Liver (tissue), 9 donors: ENCODE data around the gene CAMK1D. TPM values are rescaled to one million over a fixed set of nuclear protein-coding genes. Genes with fewer than 3 reads are reported as not detected.
A peak's percentile ranks its signal among the peaks of the same experiment; 100 is the strongest.

Experiments used
- DNase-seq: peaks from one replicate; pipeline ENCODE4 v3.0.0-alpha.2; 2017; ENCODE audit warnings: low spot score
- H3K27ac ChIP-seq, 2 donors: one replicate each; pipeline ENCODE4 v1.7.0; 2013; ENCODE audit warnings: inconsistent platforms in 2 of 2, low read length in 2 of 2, control low read depth in 1 of 2, low read depth in 1 of 2, mild to moderate bottlenecking in 1 of 2
- H3K27me3 ChIP-seq, 4 donors: one replicate each; pipeline versions ENCODE4 v1.6.1 to v1.7.0; 2013; ENCODE audit warnings: low read length in 3 of 4, inconsistent platforms in 1 of 4, mild to moderate bottlenecking in 1 of 4, moderate library complexity in 1 of 4; ENCODE audit not compliant: control insufficient read depth in 4 of 4, insufficient read depth in 4 of 4
- H3K36me3 ChIP-seq, 4 donors: one replicate each; pipeline versions ENCODE4 v1.6.1 to v1.7.0; 2013; ENCODE audit warnings: low read length in 3 of 4, mild to moderate bottlenecking in 3 of 4, low read depth in 1 of 4, moderate library complexity in 1 of 4; ENCODE audit not compliant: control insufficient read depth in 4 of 4, insufficient read depth in 3 of 4
- H3K4me1 ChIP-seq, 4 donors: one replicate each; pipeline versions ENCODE4 v1.6.1 to v1.7.0; 2013; ENCODE audit warnings: low read length in 3 of 4, mild to moderate bottlenecking in 3 of 4, moderate library complexity in 1 of 4; ENCODE audit not compliant: control insufficient read depth in 4 of 4, insufficient read depth in 4 of 4
- H3K4me3 ChIP-seq, 3 donors: one replicate each; pipeline versions ENCODE4 v1.6.1 to v1.7.0; 2013; ENCODE audit warnings: low read length in 3 of 3, control low read depth in 1 of 3, low read depth in 1 of 3, mild to moderate bottlenecking in 1 of 3
- H3K9ac ChIP-seq, 2 donors: one replicate each; pipeline ENCODE4 v1.7.0; 2013; ENCODE audit warnings: low read length in 2 of 2, mild to moderate bottlenecking in 2 of 2, moderate library complexity in 2 of 2, control low read depth in 1 of 2, low read depth in 1 of 2
- H3K9me3 ChIP-seq, 4 donors: one replicate each; pipeline versions ENCODE4 v1.6.1 to v1.7.0; 2013; ENCODE audit warnings: low read length in 3 of 4; ENCODE audit not compliant: control insufficient read depth in 4 of 4
- EGR1 ChIP-seq, 2 donors: IDR thresholded peaks; 2 replicates each; pipeline ENCODE4 v1.6.1; 2016 to 2018; ENCODE audit warnings: antibody characterized with exemption in 2 of 2, low read depth in 2 of 2
- FOXA1 ChIP-seq: IDR thresholded peaks from 2 replicates; pipeline ENCODE4 v1.6.1; 2016; ENCODE audit warnings: antibody characterized with exemption
- FOXA2 ChIP-seq: IDR thresholded peaks from 2 replicates; pipeline ENCODE4 v1.6.1; 2016; ENCODE audit warnings: antibody characterized with exemption
- GABPA ChIP-seq, 2 donors: IDR thresholded peaks in 1 of 2; conservative IDR thresholded peaks in 1 of 2; 2 replicates each; pipeline ENCODE4 v1.6.1; 2016; ENCODE audit warnings: antibody characterized with exemption in 2 of 2, mild to moderate bottlenecking in 1 of 2, moderate library complexity in 1 of 2
- HNF4A ChIP-seq, 2 donors: conservative IDR thresholded peaks; 2 replicates each; pipeline ENCODE4 v1.6.1; 2016; ENCODE audit warnings: antibody characterized with exemption in 2 of 2, mild to moderate bottlenecking in 2 of 2
- HNF4G ChIP-seq: IDR thresholded peaks from 2 replicates; pipeline ENCODE4 v1.6.1; 2016; ENCODE audit warnings: antibody characterized with exemption
- JUND ChIP-seq, 2 donors: IDR thresholded peaks; 2 replicates each; pipeline ENCODE4 v1.6.1; 2016; ENCODE audit warnings: antibody characterized with exemption in 2 of 2
- NR2F2 ChIP-seq: IDR thresholded peaks from 2 replicates; pipeline ENCODE4 v1.6.1; 2016; ENCODE audit warnings: antibody characterized with exemption
- RAD21 ChIP-seq, 2 donors: IDR thresholded peaks; 2 replicates each; pipeline ENCODE4 v1.6.1; 2016; ENCODE audit warnings: antibody characterized with exemption in 2 of 2, mild to moderate bottlenecking in 2 of 2
- REST ChIP-seq: IDR thresholded peaks from 2 replicates; pipeline ENCODE4 v1.6.1; 2016; ENCODE audit warnings: antibody characterized with exemption, mild to moderate bottlenecking
- RXRA ChIP-seq, 2 donors: IDR thresholded peaks; 2 replicates each; pipeline ENCODE4 v1.6.1; 2017 to 2018; ENCODE audit warnings: antibody characterized with exemption in 2 of 2, mild to moderate bottlenecking in 1 of 2
- SP1 ChIP-seq: IDR thresholded peaks from 2 replicates; pipeline ENCODE4 v1.6.1; 2018; ENCODE audit warnings: antibody characterized with exemption, mild to moderate bottlenecking
- TAF1 ChIP-seq: conservative IDR thresholded peaks from 2 replicates; pipeline ENCODE4 v1.6.1; 2016; ENCODE audit warnings: antibody characterized with exemption, mild to moderate bottlenecking
- YY1 ChIP-seq: IDR thresholded peaks from 2 replicates; pipeline ENCODE4 v1.6.1; 2016; ENCODE audit warnings: antibody characterized with exemption, mild to moderate bottlenecking
- ZBTB33 ChIP-seq: IDR thresholded peaks from 2 replicates; pipeline ENCODE4 v1.6.1; 2016; ENCODE audit warnings: antibody characterized with exemption
- WGBS: extraction: QIAGEN DNeasy Blood & Tissue Kit; methylation state at CpG from one replicate; pipeline ENCODE4 v1.1.7; 2013; 5-methylcytosine and 5-hydroxymethylcytosine counted together
- polyA plus RNA-seq, 2 donors: library from polyadenylated mRNA; stranded (reverse) in 1 of 2; unstranded in 1 of 2; fragments of 200-250 nt in 1 of 2; fragments of >200 nt in 1 of 2; fragmentation: Nextera tagmentation in 1 of 2; extraction: Ambion mirVana in 1 of 2; gene quantifications; one replicate each; pipeline versions ENCODE4 v1.2.1 to v1.2.3, GENCODE V29; 2013 to 2015
- total RNA-seq, 2 donors: library from RNA; depleted of rRNA; stranded (reverse); fragments of >200 nt; gene quantifications; one replicate each; pipeline ENCODE4 v1.2.3, GENCODE V29; 2014
- TF ChIP-seq, protein P1 (sequence below): fragments of 150-350 bp; IDR thresholded peaks from 2 replicates; pipeline ENCODE4 v1.5.1; 2017; ENCODE audit warnings: improper control_type of control experiment, low read depth, low read length; ENCODE audit not compliant: missing input control
- TF ChIP-seq, protein P2 (sequence below): IDR thresholded peaks from 2 replicates; pipeline ENCODE4 v1.6.1; 2016; ENCODE audit warnings: antibody characterized with exemption
- TF ChIP-seq, protein P3 (sequence below): IDR thresholded peaks from 2 replicates; pipeline ENCODE4 v1.6.1; 2016; ENCODE audit warnings: antibody characterized with exemption
- donor health status: healthy.
- donor health status: healthy.
- donor health status: healthy.
- donor health status: healthy.
- donor health status: healthy.

The CAMK1D gene
- total and polyA plus RNA-seq, 4 donors, result 2.7 to 10.1 (median 4.2) TPM

DNA sequence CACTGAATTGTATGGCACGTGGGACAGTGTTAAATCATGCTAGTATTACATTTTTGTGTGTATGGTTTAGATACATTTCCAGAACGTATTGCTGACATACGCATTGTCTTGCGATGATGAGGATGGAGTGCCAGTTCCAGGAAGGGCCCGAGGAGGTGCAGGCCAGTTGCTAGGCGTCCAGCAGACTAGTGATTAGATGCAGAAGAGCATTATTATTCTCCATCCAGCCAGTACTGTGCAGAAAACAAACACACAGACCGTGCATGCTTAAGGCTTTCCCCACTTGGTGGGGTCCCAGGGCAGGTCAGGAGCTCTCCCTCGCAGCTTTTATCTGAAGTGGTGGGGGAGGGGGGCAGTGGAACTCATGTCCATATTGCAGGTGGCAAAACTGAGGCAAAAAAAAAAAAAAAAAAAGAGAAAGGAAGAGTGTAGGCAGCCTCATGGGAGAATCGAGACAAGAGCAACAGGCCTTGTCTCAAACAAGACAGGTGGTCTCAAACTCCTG is 189.2 kb downstream of the CAMK1D start:
- Histone ChIP-seq H3K4me1 (peaks cover 5 to 36% (median 20%) of the 10 kb centered on the region in 4 donors), H3K36me3 (no peaks in the 10 kb centered on the region), H3K27ac (peak overlapping the region; percentile 85 to 89), H3K9me3 (no peaks in the 10 kb centered on the region), H3K9ac (no peak overlapping the region), H3K4me3 (no peak overlapping the region), H3K27me3 (no peaks in the 10 kb centered on the region)
- WGBS, result 81% methylated on average over 9 of the region's 9 CpGs
- TF ChIP-seq HNF4G, result no peak
- no peak for DNase-seq

DNA sequence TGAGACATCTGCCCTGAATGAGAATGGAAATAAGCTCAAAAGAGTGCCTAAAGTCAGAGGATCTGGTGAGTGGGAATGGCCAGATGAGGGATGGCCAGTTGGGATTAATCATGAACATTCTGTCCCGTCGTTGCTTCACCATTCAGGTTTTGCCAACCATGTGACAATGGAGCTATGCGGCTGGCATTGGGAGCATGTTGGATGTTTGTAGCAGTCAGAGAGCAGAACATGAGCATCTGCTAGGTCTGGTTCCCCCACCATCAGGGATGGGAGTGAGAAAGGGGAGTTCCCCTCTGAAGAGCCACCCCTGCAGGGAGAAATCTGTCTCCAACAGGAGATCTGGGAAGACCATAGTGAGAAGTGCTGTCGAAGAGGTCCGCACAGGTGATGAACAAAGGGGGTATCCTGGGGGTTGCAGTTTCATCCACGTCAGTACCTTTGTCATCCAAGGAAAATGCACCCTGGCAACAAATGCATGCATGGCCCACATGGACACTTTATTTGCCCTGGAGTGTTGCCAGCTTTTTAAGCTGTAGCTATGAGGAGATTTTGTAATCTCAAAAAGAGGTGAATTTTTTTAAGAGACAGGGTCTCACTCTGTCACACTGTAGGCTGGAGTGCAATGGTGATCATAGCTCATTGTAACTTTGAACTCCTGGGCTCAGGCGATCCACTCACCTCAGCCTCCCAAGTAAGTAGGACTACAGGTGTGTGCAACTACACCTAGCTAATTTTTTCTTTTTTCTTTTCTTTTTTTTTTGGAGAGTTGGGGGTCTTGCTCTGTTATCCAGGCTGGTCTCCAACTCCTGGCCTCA is 190.2 kb downstream of the CAMK1D start:
- Histone ChIP-seq H3K9me3 (no peaks in the 10 kb centered on the region), H3K36me3 (no peaks in the 10 kb centered on the region), H3K9ac (peak overlapping the region in 1 of 2 donors; percentile 58), H3K4me1 (peaks cover 5 to 36% (median 20%) of the 10 kb centered on the region in 4 donors), H3K27ac (peak overlapping the region; percentile 85 to 89), H3K27me3 (no peaks in the 10 kb centered on the region), H3K4me3 (no peak overlapping the region)
- WGBS, result 53% methylated on average over 7 of the region's 7 CpGs
- peak; percentile 84 for TF ChIP-seq YY1
- TF ChIP-seq RAD21 (IDR thresholded peaks at IDR 0.05), result peak; percentile 37 to 49
- peak in 1 of 2 donors; percentile 38 for TF ChIP-seq HNF4A (conservative IDR thresholded peaks at IDR 0.05)
- TF ChIP-seq FOXA2, result no peak
- TF ChIP-seq JUND (IDR thresholded peaks at IDR 0.05), result no peak
- TF ChIP-seq TAF1, result no peak
- TF ChIP-seq FOXA1, result no peak
- TF ChIP-seq REST, result peak; percentile 30
- peak in 1 of 2 donors; percentile 36 for TF ChIP-seq EGR1 (IDR thresholded peaks at IDR 0.05; ENCODE audit: low read depth in 2 of 2)
- TF ChIP-seq, protein P1, sequence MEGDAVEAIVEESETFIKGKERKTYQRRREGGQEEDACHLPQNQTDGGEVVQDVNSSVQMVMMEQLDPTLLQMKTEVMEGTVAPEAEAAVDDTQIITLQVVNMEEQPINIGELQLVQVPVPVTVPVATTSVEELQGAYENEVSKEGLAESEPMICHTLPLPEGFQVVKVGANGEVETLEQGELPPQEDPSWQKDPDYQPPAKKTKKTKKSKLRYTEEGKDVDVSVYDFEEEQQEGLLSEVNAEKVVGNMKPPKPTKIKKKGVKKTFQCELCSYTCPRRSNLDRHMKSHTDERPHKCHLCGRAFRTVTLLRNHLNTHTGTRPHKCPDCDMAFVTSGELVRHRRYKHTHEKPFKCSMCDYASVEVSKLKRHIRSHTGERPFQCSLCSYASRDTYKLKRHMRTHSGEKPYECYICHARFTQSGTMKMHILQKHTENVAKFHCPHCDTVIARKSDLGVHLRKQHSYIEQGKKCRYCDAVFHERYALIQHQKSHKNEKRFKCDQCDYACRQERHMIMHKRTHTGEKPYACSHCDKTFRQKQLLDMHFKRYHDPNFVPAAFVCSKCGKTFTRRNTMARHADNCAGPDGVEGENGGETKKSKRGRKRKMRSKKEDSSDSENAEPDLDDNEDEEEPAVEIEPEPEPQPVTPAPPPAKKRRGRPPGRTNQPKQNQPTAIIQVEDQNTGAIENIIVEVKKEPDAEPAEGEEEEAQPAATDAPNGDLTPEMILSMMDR, result no peak
- peak; percentile 49 for TF ChIP-seq SP1
- TF ChIP-seq RXRA (IDR thresholded peaks at IDR 0.05), result peak; percentile 19 to 62
- TF ChIP-seq, protein P2, sequence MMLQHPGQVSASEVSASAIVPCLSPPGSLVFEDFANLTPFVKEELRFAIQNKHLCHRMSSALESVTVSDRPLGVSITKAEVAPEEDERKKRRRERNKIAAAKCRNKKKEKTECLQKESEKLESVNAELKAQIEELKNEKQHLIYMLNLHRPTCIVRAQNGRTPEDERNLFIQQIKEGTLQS, result no peak
- peak; percentile 40 for TF ChIP-seq ZBTB33
- TF ChIP-seq, protein P3, sequence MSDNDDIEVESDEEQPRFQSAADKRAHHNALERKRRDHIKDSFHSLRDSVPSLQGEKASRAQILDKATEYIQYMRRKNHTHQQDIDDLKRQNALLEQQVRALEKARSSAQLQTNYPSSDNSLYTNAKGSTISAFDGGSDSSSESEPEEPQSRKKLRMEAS, result peak; percentile 80
- TF ChIP-seq NR2F2, result no peak
- TF ChIP-seq GABPA (IDR thresholded peaks at IDR 0.05 in 1 of 2, conservative IDR thresholded peaks at IDR 0.05 in 1 of 2), result no peak
- TF ChIP-seq HNF4G, result no peak
- DNase-seq, result no peak
